Loucy (cell line): ENCODE data around the gene CCNI.
"Not testable (repeated sequence)": the region's sequence is repeated elsewhere in the genome, so short reads cannot be mapped to it uniquely, and the experiment has no call there.

Experiments used
- CTCF ChIP-seq: fragments of 200-600 bp; sonication (generic); conservative IDR thresholded peaks from 2 replicates; pipeline ENCODE4 v1.5.1; 2014; ENCODE audit warnings: mild to moderate bottlenecking, antibody characterized with exemption, low read length
- EZH2phosphoT487 ChIP-seq: fragments of 200-600 bp; IDR thresholded peaks from 2 replicates; pipeline ENCODE4 v1.6.1; 2018; ENCODE audit warnings: antibody characterized with exemption, mild to moderate bottlenecking, moderate library complexity, borderline replicate concordance

DNA sequence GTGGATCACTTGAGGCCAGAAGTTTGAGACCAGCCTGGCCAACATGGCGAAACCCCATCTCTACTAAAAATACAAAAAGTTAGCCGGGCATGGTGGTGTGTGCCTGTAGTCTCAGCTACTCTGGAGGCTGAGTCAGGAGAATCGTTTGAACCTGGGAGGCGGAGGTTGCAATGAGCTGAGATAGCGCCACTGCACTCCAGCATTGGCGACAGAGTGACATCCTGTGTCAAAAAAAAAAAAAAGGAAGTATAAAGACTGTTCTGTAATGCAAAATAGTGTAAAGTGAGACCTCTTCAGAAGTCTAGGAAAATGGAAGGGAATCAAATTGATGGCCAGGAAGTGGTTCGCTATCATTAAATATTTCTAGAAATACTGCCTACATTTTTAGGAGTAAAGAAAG, 5.0 kb upstream of the CCNI start:
- not testable (repeated sequence) for TF ChIP-seq CTCF, EZH2phosphoT487
